Smooth muscle cell (in vitro differentiated cells): ENCODE measurements around the gene HPSE2. TPM values are rescaled to one million over a fixed set of nuclear protein-coding genes. Genes with fewer than 3 reads are reported as not detected.

Experiments
- DNase-seq: peaks from one replicate; lab custom pipeline; 2025; ENCODE audit not compliant: unreplicated experiment; lab: John Stamatoyannopoulos, UW
- H2AFZ ChIP-seq: fragments of 200-600 bp; sonication (generic); 2 replicates; pipeline ENCODE4 v1.6.0; 2016; ENCODE audit warnings: antibody characterized with exemption, low read depth, mild to moderate bottlenecking
- H3F3A ChIP-seq: fragments of 200-600 bp; sonication (generic); 2 replicates; pipeline ENCODE4 v1.6.0; 2017; ENCODE audit warnings: antibody characterized with exemption, low read depth
- H3K27ac ChIP-seq: fragments of 200-600 bp; sonication (generic); 2 replicates; pipeline ENCODE4 v1.5.1; 2016; ENCODE audit warnings: low read depth, mild to moderate bottlenecking
- H3K27me3 ChIP-seq: fragments of 200-600 bp; sonication (generic); 2 replicates; pipeline ENCODE4 v1.6.1; 2016; ENCODE audit warnings: low read depth, mild to moderate bottlenecking
- H3K36me3 ChIP-seq: fragments of 200-600 bp; sonication (generic); 2 replicates; pipeline ENCODE4 v1.5.1; 2016; ENCODE audit warnings: low read depth
- H3K4me1 ChIP-seq: fragments of 200-600 bp; sonication (generic); 2 replicates; pipeline ENCODE4 v1.5.1; 2016; ENCODE audit warnings: low read depth
- H3K4me2 ChIP-seq: fragments of 200-600 bp; sonication (generic); 2 replicates; pipeline ENCODE4 v1.6.0; 2016; ENCODE audit warnings: mild to moderate bottlenecking
- H3K4me3 ChIP-seq: fragments of 200-600 bp; sonication (generic); 2 replicates; pipeline ENCODE4 v1.5.1; 2016; ENCODE audit warnings: mild to moderate bottlenecking
- H3K79me2 ChIP-seq: fragments of 200-600 bp; sonication (generic); 2 replicates; pipeline ENCODE4 v1.6.0; 2016; ENCODE audit warnings: low read depth, mild to moderate bottlenecking
- H3K9ac ChIP-seq: fragments of 200-600 bp; sonication (generic); 2 replicates; pipeline ENCODE4 v1.6.0; 2016; ENCODE audit warnings: low read depth
- H3K9me3 ChIP-seq: fragments of 200-600 bp; sonication (generic); replicated peaks from 2 replicates; pipeline ENCODE4 v1.5.1; 2016; ENCODE audit warnings: low read depth
- H4K20me1 ChIP-seq: fragments of 200-600 bp; sonication (generic); 2 replicates; pipeline ENCODE4 v1.6.0; 2016; ENCODE audit warnings: low read depth
- WGBS: methylation state at CpG from one replicate; pipeline ENCODE4 v1.1.7; 2016; ENCODE audit warnings: low lambda C conversion rate; 5-methylcytosine and 5-hydroxymethylcytosine counted together
- polyA plus RNA-seq: library from polyadenylated mRNA; unstranded; fragments of >200 nt; fragmentation: Nextera tagmentation; extraction: Ambion mirVana; gene quantifications from 2 replicates; pipeline ENCODE4 v1.2.1, GENCODE V29; 2016
- total RNA-seq: library from RNA; depleted of rRNA; stranded (reverse); fragments of >200 nt; gene quantifications from 2 replicates; pipeline ENCODE4 v1.2.3, GENCODE V29; 2014
- TF ChIP-seq, protein P1 (sequence below): fragments of 200-600 bp; sonication (generic); IDR thresholded peaks from 2 replicates; pipeline ENCODE4 v1.5.1; 2017; ENCODE audit warnings: borderline replicate concordance, mild to moderate bottlenecking, antibody characterized with exemption; ENCODE audit not compliant: insufficient read depth, poor library complexity, severe bottlenecking

The HPSE2 gene
- total and polyA plus RNA-seq, 2 experiments from 2014 or later, result 0.13 TPM; not detected in 1

DNA sequence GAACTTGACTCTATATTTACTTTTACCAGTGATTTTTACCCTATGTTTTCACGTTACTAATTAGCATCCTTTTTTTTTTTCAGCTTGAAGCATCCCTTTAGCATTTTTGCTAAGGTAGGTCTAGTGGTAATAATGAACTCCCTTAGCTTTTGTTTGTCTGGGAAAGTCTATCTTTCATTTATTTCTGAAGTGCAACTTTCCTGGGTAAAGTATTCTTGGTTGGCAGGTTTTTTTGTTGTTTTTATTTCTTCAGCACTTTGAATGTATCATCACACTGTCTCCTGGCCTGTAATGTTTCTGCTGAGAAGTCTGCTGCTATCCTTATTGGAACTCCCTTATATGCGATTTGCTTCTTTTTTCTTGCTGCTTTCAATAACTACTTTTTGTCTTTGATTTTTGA, 639.2 kb downstream of the HPSE2 start:
- H2AFZ ChIP-seq, result no peak overlapping the region
- 91% methylated on average over 2 of the region's 2 CpGs for WGBS

DNA sequence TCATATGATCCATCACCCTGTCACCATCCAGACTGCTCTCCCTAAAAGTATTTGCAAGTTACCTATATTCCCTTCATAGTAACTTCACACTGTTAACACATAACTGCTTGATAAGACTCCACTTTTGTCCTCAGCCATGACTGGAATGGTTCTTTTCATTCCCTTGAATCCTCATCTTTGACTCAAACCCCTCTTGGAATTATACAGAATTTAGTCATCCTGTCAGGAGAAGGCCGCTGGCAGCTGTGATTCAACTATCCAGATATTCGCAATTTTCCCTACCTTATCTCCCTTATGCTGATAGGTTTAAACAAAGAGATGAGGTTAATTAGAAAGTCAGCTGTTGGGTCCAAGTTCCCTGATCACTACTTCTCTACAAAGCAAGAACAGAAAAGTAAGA, 646.0 kb downstream of the HPSE2 start:
- no peak overlapping the region for H3K4me3 ChIP-seq
- H3K4me2 ChIP-seq, result no peak overlapping the region
- TF ChIP-seq, protein P1, sequence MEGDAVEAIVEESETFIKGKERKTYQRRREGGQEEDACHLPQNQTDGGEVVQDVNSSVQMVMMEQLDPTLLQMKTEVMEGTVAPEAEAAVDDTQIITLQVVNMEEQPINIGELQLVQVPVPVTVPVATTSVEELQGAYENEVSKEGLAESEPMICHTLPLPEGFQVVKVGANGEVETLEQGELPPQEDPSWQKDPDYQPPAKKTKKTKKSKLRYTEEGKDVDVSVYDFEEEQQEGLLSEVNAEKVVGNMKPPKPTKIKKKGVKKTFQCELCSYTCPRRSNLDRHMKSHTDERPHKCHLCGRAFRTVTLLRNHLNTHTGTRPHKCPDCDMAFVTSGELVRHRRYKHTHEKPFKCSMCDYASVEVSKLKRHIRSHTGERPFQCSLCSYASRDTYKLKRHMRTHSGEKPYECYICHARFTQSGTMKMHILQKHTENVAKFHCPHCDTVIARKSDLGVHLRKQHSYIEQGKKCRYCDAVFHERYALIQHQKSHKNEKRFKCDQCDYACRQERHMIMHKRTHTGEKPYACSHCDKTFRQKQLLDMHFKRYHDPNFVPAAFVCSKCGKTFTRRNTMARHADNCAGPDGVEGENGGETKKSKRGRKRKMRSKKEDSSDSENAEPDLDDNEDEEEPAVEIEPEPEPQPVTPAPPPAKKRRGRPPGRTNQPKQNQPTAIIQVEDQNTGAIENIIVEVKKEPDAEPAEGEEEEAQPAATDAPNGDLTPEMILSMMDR, result no peak
- H3F3A ChIP-seq, result no peaks in the 10 kb centered on the region
- H3K9me3 ChIP-seq, result no peaks in the 10 kb centered on the region
- 65% methylated on average over 2 of the region's 2 CpGs for WGBS
- no peaks in the 10 kb centered on the region for H4K20me1 ChIP-seq
- H3K27me3 ChIP-seq, result no peaks in the 10 kb centered on the region
- H3K9ac ChIP-seq, result no peak overlapping the region
- no peak overlapping the region for H2AFZ ChIP-seq
- no peak for DNase-seq
- no peaks in the 10 kb centered on the region for H3K79me2 ChIP-seq
- H3K36me3 ChIP-seq, result no peaks in the 10 kb centered on the region
- no peaks in the 10 kb centered on the region for H3K4me1 ChIP-seq
- H3K27ac ChIP-seq, result no peak overlapping the region

More for the DNA sequence above, 639.2 kb downstream of the HPSE2 start:
- TF ChIP-seq, protein P1, result no peak
- H3K27me3 ChIP-seq, result no peaks in the 10 kb centered on the region
- H3K27ac ChIP-seq, result no peak overlapping the region
- DNase-seq, result no peak
- no peak overlapping the region for H3K4me3 ChIP-seq
- no peaks in the 10 kb centered on the region for H3F3A ChIP-seq
- H4K20me1 ChIP-seq, result no peaks in the 10 kb centered on the region
- no peak overlapping the region for H3K4me2 ChIP-seq
- no peaks in the 10 kb centered on the region for H3K79me2 ChIP-seq
- H3K4me1 ChIP-seq, result no peaks in the 10 kb centered on the region
- H3K9me3 ChIP-seq, result no peaks in the 10 kb centered on the region
- H3K36me3 ChIP-seq, result no peaks in the 10 kb centered on the region
- no peak overlapping the region for H3K9ac ChIP-seq

DNA sequence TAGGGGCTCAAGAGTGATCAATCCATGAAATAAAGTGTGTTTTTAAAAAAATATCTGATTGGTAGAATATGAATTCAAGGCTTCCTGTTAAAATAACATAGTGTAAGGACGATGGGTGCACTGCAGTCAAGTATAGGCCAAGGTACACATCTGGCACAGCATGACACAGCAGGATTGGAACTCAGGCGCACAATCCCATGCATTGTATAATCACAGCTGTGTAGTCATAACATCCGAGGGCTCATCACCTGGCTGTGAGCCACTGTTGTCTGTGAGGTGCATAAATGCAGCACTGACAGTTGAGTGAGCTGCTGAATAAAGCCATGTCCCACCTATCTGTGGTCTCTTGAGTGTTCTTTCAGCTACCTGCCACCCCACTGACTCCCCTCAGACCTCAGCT, 646.6 kb downstream of the HPSE2 start:
- Histone ChIP-seq H3K4me2 (no peak overlapping the region), H3K9me3 (no peaks in the 10 kb centered on the region), H3K27ac (no peak overlapping the region), H3K36me3 (no peaks in the 10 kb centered on the region), H2AFZ (no peak overlapping the region), H4K20me1 (no peaks in the 10 kb centered on the region), H3K9ac (no peak overlapping the region), H3K4me3 (no peak overlapping the region), H3K79me2 (no peaks in the 10 kb centered on the region), H3K27me3 (no peaks in the 10 kb centered on the region), H3F3A (no peaks in the 10 kb centered on the region), H3K4me1 (no peaks in the 10 kb centered on the region)
- DNase-seq, result no peak
- WGBS, result 83% methylated on average over 3 of the region's 3 CpGs
- TF ChIP-seq, protein P1, result no peak

DNA sequence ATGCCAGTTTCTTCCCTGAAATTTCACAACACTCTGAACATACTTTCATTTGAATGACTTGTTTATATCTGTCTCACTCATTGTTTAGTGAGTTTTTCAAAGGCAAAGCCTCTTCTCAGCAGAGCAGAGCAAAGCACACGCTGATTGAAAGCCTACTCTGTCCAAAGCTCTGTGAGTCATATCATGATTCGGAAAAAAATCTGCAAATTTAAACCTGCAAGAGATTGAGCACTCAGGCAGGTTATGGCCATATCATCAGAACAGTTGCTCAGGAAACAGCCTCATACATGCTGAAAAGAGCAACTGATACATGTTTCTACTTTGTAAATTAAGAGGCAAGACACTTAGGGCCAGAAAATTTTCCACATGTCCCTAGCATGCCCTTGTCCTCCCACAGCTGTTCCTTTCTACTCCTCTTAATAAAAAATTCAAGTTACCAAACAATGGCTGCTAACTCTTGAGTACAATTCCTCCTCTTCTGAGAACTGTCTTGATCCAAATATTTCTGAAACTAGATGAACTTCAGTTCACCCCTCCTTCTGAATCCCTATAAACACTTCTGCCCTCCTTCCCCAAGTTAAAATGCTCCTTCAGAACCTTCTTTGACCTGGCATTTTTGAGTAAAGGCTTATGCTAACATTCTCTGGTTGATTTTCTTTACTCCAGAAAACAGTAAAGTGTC, 648.4 kb downstream of the HPSE2 start:
- DNase-seq, result no peak
- no peaks in the 10 kb centered on the region for H3K79me2 ChIP-seq
- no peaks in the 10 kb centered on the region for H3K4me1 ChIP-seq
- no peak overlapping the region for H3K9ac ChIP-seq
- H3K27me3 ChIP-seq, result no peaks in the 10 kb centered on the region
- no peak overlapping the region for H3K4me3 ChIP-seq
- no peaks in the 10 kb centered on the region for H3K9me3 ChIP-seq
- 19% methylated on average over 2 of the region's 2 CpGs for WGBS
- no peaks in the 10 kb centered on the region for H3F3A ChIP-seq
- H2AFZ ChIP-seq, result no peak overlapping the region
- no peak overlapping the region for H3K27ac ChIP-seq
- TF ChIP-seq, protein P1, result no peak
- no peaks in the 10 kb centered on the region for H4K20me1 ChIP-seq
- H3K36me3 ChIP-seq, result no peaks in the 10 kb centered on the region
- H3K4me2 ChIP-seq, result no peak overlapping the region
